Neutrophil (primary cell): ENCODE results near the gene PLA2R1.

Experiments used
- H3K27ac ChIP-seq: fragments of 200-600 bp; sonication (generic); 2 replicates; pipeline ENCODE4 v1.5.1; 2016; ENCODE audit warnings: mild to moderate bottlenecking, moderate library complexity
- H3K27me3 ChIP-seq: fragments of 200-600 bp; sonication (generic); 2 replicates; pipeline ENCODE4 v1.6.0; 2016; ENCODE audit warnings: mild to moderate bottlenecking
- H3K36me3 ChIP-seq: fragments of 200-600 bp; sonication (generic); 2 replicates; pipeline ENCODE4 v1.5.1; 2017
- H3K4me1 ChIP-seq, 2 experiments: fragments of 200-600 bp in 1 of 2; sonication (generic) in 1 of 2; 1 replicate in 1 of 2; 2 replicates in 1 of 2; pipeline versions ENCODE4 v1.5.1 to v1.6.1; 2013 to 2016; ENCODE audit warnings: low read depth in 1 of 2, low read length in 1 of 2, mild to moderate bottlenecking in 1 of 2, moderate library complexity in 1 of 2; ENCODE audit not compliant: control insufficient read depth in 1 of 2, insufficient read depth in 1 of 2
- H3K4me3 ChIP-seq, 2 experiments: fragments of 200-600 bp in 1 of 2; sonication (generic) in 1 of 2; 1 replicate in 1 of 2; 2 replicates in 1 of 2; pipeline ENCODE4 v1.5.1; 2013 to 2016; ENCODE audit warnings: low read depth in 1 of 2, low read length in 1 of 2, mild to moderate bottlenecking in 1 of 2, moderate library complexity in 1 of 2
- H3K9me3 ChIP-seq: fragments of 200-600 bp; sonication (generic); 2 replicates; pipeline ENCODE4 v1.5.1; 2016
- TF ChIP-seq, protein P1 (sequence below): fragments of 200-600 bp; sonication (generic); IDR thresholded peaks from 2 replicates; pipeline ENCODE4 v1.5.1; 2016; ENCODE audit warnings: antibody characterized with exemption

The PLA2R1 gene

DNA sequence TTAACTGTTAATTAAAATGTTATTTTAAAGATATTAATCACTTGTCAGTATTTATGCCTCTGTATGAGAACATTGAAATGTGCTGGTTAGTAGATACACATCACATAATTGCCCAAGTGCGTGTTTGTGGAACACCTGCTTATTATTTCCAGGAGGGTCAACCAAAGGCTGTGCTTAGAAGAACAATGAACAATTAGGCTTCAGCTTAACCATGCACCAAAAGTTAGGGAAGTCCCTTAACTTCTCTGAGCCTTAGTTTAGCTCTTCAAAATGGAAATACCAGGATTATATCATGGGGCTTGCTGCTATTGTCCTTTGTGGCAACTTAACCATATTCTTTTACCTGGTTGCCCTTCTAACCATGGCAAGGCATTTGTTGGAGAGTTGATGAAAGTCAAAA lies 43.0 kb upstream of the PLA2R1 start:
- Histone ChIP-seq H3K4me3 (no peak overlapping the region), H3K36me3 (no peaks in the 10 kb centered on the region), H3K27me3 (no peaks in the 10 kb centered on the region), H3K4me1 (no peaks in the 10 kb centered on the region), H3K27ac (no peak overlapping the region), H3K9me3 (no peaks in the 10 kb centered on the region)
- TF ChIP-seq, protein P1, sequence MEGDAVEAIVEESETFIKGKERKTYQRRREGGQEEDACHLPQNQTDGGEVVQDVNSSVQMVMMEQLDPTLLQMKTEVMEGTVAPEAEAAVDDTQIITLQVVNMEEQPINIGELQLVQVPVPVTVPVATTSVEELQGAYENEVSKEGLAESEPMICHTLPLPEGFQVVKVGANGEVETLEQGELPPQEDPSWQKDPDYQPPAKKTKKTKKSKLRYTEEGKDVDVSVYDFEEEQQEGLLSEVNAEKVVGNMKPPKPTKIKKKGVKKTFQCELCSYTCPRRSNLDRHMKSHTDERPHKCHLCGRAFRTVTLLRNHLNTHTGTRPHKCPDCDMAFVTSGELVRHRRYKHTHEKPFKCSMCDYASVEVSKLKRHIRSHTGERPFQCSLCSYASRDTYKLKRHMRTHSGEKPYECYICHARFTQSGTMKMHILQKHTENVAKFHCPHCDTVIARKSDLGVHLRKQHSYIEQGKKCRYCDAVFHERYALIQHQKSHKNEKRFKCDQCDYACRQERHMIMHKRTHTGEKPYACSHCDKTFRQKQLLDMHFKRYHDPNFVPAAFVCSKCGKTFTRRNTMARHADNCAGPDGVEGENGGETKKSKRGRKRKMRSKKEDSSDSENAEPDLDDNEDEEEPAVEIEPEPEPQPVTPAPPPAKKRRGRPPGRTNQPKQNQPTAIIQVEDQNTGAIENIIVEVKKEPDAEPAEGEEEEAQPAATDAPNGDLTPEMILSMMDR, result no peak

DNA sequence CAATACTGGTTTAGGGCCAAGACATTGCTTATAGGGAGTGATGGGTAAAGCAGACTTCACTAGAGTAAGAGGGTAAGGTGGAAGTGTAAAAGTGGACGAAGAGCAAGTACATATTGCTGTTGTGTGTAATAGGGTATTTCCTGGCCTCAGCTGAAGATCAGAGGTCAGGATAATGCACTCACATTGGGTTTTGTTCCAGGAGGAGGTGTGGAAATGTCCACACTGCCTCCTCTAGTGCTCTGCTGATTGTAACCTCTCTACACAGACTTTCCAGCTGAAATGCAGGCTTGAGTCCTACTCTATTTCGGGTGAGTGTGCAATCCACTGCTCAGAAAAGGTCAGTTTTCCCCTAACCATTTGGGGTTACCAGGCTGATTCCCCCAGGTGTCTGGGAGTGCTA lies 41.7 kb upstream of the PLA2R1 start:
- Histone ChIP-seq H3K36me3 (no peaks in the 10 kb centered on the region), H3K27me3 (no peaks in the 10 kb centered on the region), H3K4me1 (no peaks in the 10 kb centered on the region), H3K4me3 (no peak overlapping the region), H3K9me3 (no peaks in the 10 kb centered on the region), H3K27ac (no peak overlapping the region)
- TF ChIP-seq, protein P1, result no peak

DNA sequence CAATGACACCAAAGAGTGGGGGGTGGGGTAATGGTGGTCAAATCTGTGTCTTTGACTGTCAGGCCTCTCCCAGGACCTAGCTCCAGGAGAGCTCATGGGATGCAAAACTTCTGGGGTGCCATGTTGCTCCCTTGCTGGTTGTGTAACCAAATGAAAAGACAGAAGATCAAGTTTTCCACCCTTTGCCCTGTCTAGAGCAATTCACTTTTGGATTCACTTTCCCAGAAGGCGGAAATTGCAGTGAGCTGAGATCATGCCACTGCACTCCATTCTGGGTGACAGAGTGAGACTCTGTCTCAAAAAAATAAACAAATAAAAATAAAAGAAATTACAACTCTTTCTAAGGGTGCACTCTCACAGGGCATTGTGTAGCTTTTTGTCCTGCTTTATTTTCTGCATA lies 34.9 kb upstream of the PLA2R1 start:
- TF ChIP-seq, protein P1, result no peak
- Histone ChIP-seq H3K4me3 (no peak overlapping the region), H3K4me1 (no peaks in the 10 kb centered on the region), H3K27ac (no peak overlapping the region), H3K27me3 (no peaks in the 10 kb centered on the region), H3K36me3 (no peaks in the 10 kb centered on the region), H3K9me3 (peaks cover 5% of the 10 kb centered on the region)

DNA sequence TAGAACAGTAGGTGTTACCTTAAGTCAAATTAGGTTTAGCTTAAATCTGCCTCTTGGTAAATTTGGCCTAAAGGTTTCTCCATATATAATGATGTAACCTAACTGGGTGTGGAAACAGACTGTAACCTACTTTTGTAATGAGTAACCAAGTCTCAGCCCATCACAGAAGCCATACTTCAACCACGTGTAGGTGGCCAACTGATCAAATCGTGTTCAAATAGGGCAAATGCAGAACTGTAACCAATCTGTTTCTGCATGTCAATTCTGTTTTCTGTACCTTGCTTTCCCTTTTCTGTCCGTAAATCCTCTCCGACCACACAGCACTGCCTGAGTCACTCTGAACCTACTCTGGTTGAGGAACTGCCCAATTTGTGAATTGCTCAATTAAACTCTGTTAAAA lies 34.0 kb upstream of the PLA2R1 start:
- Histone ChIP-seq H3K27ac (no peak overlapping the region), H3K9me3 (peaks cover 5% of the 10 kb centered on the region), H3K36me3 (no peaks in the 10 kb centered on the region), H3K27me3 (no peaks in the 10 kb centered on the region), H3K4me3 (no peak overlapping the region), H3K4me1 (no peaks in the 10 kb centered on the region)
- TF ChIP-seq, protein P1, result no peak

DNA sequence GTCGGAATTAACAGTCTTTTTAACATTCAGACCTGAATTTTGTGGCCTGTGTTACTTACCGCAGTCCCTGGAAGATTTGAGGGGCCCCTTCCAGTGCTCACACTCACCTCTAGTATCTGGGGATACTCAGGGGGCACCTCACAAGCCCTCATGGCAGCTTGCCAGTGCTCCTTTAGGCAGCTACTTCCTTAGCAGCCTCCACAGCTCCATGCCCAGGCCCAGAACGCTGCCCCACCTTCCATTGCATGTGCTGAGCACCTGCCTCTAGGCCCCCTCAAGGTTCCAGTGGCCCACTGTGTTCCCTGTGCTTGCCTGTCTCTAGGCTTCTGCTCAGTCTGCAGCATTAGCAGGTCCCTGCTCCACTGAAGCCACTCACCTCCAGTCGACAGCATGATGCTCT lies 30.0 kb upstream of the PLA2R1 start:
- H3K9me3 ChIP-seq, result peaks cover 19% of the 10 kb centered on the region

More for the DNA sequence above, 30.0 kb upstream of the PLA2R1 start:
- Histone ChIP-seq H3K27me3 (no peaks in the 10 kb centered on the region), H3K36me3 (no peaks in the 10 kb centered on the region), H3K4me3 (no peak overlapping the region), H3K27ac (no peak overlapping the region), H3K4me1 (no peaks in the 10 kb centered on the region)
- TF ChIP-seq, protein P1, result no peak
